B cell (primary cell): ENCODE results near the gene RHOH. TPM values are rescaled to one million over a fixed set of nuclear protein-coding genes. Genes with fewer than 3 reads are reported as not detected.

Experiments used
- ATAC-seq: fragments of 200-7000 bp; cut with Tn5 transposase; one replicate; pipeline ENCODE4 v1.10.0; 2021; ENCODE audit warnings: low read depth, mild to moderate bottlenecking, moderate number of reproducible peaks, moderate library complexity
- CTCF ChIA-PET: fragments of 350-600 bp; sonication (Branson Sonifier 250); formaldehyde crosslinking; loops from one replicate; lab custom pipeline; 2021; ENCODE audit warnings: antibody characterized with exemption, inconsistent platforms; lab: Charles Lee
- POLR2A ChIA-PET: fragments of 350-600 bp; sonication (Branson Sonifier 250); formaldehyde crosslinking; loops from one replicate; lab custom pipeline; 2021; ENCODE audit warnings: antibody characterized with exemption; lab: Charles Lee
- DNase-seq: peaks from one replicate; pipeline ENCODE4 v3.0.0; 2013
- H2AFZ ChIP-seq: 2 replicates; pipeline ENCODE4 v1.6.1; 2012; ENCODE audit warnings: mild to moderate bottlenecking, low read depth, low read length; ENCODE audit not compliant: insufficient read depth, poor library complexity, severe bottlenecking
- H3K27ac ChIP-seq, 2 donors: 1 replicate in 1 of 2; 2 replicates in 1 of 2; pipeline ENCODE4 v1.5.1; 2012 to 2013; ENCODE audit warnings: low read length in 2 of 2, mild to moderate bottlenecking in 2 of 2, moderate library complexity in 1 of 2
- H3K27me3 ChIP-seq, 4 experiments: fragments of 200-600 bp in 1 of 4; sonication (generic) in 1 of 4; replicated peaks in 1 of 4; 1 replicate in 2 of 4; 2 replicates in 2 of 4; pipeline versions ENCODE4 v1.6.1 to v1.7.0; 2013 to 2016; ENCODE audit warnings: low read length in 3 of 4, mild to moderate bottlenecking in 2 of 4, mixed read lengths in 1 of 4, moderate library complexity in 1 of 4; ENCODE audit not compliant: insufficient read depth in 4 of 4, control insufficient read depth in 3 of 4; ENCODE audit errors: control extremely low read depth in 1 of 4
- H3K36me3 ChIP-seq, 2 experiments: replicated peaks in 1 of 2; 1 replicate in 1 of 2; 2 replicates in 1 of 2; pipeline versions ENCODE4 v1.6.1 to v1.7.1; 2013; ENCODE audit warnings: low read length in 1 of 2; ENCODE audit not compliant: insufficient read depth in 2 of 2, control insufficient read depth in 1 of 2; ENCODE audit errors: control extremely low read depth in 1 of 2, extremely low read depth in 1 of 2
- H3K4me1 ChIP-seq, 2 donors: fragments of 200-600 bp in 1 of 2; sonication (generic) in 1 of 2; 1 replicate in 1 of 2; 2 replicates in 1 of 2; pipeline versions ENCODE4 v1.5.1 to v1.6.1; 2013 to 2017; ENCODE audit warnings: low read length in 2 of 2; ENCODE audit not compliant: control insufficient read depth in 2 of 2, insufficient read depth in 2 of 2
- H3K4me2 ChIP-seq: replicated peaks from 2 replicates; pipeline ENCODE3; 2012; ENCODE audit warnings: mild to moderate bottlenecking, low read depth, low read length; ENCODE audit not compliant: poor library complexity, severe bottlenecking
- H3K4me3 ChIP-seq, 5 experiments: fragments of 200-600 bp in 1 of 5; sonication (generic) in 1 of 5; 1 replicate in 3 of 5; 2 replicates in 2 of 5; pipeline versions ENCODE4 v1.5.1 to v1.7.0; 2011 to 2016; ENCODE audit warnings: low read length in 4 of 5, mild to moderate bottlenecking in 4 of 5, low read depth in 2 of 5, control low read depth in 1 of 5, moderate library complexity in 1 of 5; ENCODE audit not compliant: insufficient read depth in 1 of 5; ENCODE audit errors: control extremely low read depth in 1 of 5, extremely low read depth in 1 of 5
- H3K79me2 ChIP-seq: fragments of 200-600 bp; sonication (generic); one replicate; pipeline ENCODE4 v1.6.0; 2016; ENCODE audit warnings: low read length; ENCODE audit not compliant: control insufficient read depth, insufficient read depth
- H3K9ac ChIP-seq: fragments of 200-600 bp; sonication (generic); 2 replicates; pipeline ENCODE4 v1.6.1; 2017; ENCODE audit warnings: mild to moderate bottlenecking, low read length, moderate library complexity
- H3K9me3 ChIP-seq, 3 donors: one replicate each; pipeline versions ENCODE4 v1.6.1 to v1.7.1; 2013; ENCODE audit warnings: low read length in 2 of 3; ENCODE audit not compliant: control insufficient read depth in 2 of 3, insufficient read depth in 1 of 3; ENCODE audit errors: control extremely low read depth in 1 of 3
- H4K20me1 ChIP-seq: 2 replicates; pipeline ENCODE4 v1.6.0; 2012; ENCODE audit warnings: mild to moderate bottlenecking, low read length; ENCODE audit not compliant: insufficient read depth, control insufficient read depth, poor library complexity, severe bottlenecking
- H3K27ac Mint-ChIP-seq: one replicate; pipeline ENCODE4 v1.8.0; 2021; ENCODE audit warnings: mixed read lengths
- H3K27me3 Mint-ChIP-seq: one replicate; pipeline ENCODE4 v1.8.0; 2021; ENCODE audit warnings: mixed read lengths
- H3K4me1 Mint-ChIP-seq: one replicate; pipeline ENCODE4 v1.8.0; 2021; ENCODE audit warnings: mixed read lengths
- H3K4me3 Mint-ChIP-seq: one replicate; pipeline ENCODE4 v1.8.0; 2021; ENCODE audit warnings: mixed read lengths
- H3K9me3 Mint-ChIP-seq: one replicate; pipeline ENCODE4 v1.8.0; 2022; ENCODE audit warnings: mixed read lengths; ENCODE audit not compliant: insufficient read depth
- CTCF ChIP-seq: fragments of 200-600 bp; IDR thresholded peaks from one replicate; pipeline ENCODE4 v1.8.0; 2022; ENCODE audit warnings: antibody characterized with exemption, mild to moderate bottlenecking
- EZH2 ChIP-seq: IDR thresholded peaks from 2 replicates; pipeline ENCODE4 v1.6.1; 2012; ENCODE audit warnings: borderline replicate concordance, low read depth, mild to moderate bottlenecking, moderate library complexity, low read length; ENCODE audit not compliant: insufficient read depth, poor library complexity, severe bottlenecking
- WGBS: methylation state at CpG from one replicate; pipeline ENCODE4 v1.1.5; 2013; ENCODE audit warnings: missing lambda C conversion rate; ENCODE audit not compliant: insufficient coverage; 5-methylcytosine and 5-hydroxymethylcytosine counted together
- intact Hi-C: fragments of 100-400 bp; cut with micrococcal nuclease; formaldehyde crosslinking; loops from one replicate; pipeline ENCODE4 v1.10.0; 2022
- polyA plus RNA-seq: library from polyadenylated mRNA; depleted of rRNA; stranded (reverse); fragments of >200 nt; gene quantifications from 2 replicates; pipeline ENCODE4 v1.2.3, GENCODE V29; 2012
- total RNA-seq, 2 donors: library from RNA; stranded (reverse); fragments of 120-200 nt in 1 of 2; gene quantifications; 1 replicate in 1 of 2; 2 replicates in 1 of 2; pipeline versions ENCODE4 v1.2.3 to v1.2.4, GENCODE V29; 2013 to 2022

RHOH gene
- total and polyA plus RNA-seq, 2 donors (not counting 1 experiment from before 2014, with no cell fraction given) = 118 to 209 TPM

DNA sequence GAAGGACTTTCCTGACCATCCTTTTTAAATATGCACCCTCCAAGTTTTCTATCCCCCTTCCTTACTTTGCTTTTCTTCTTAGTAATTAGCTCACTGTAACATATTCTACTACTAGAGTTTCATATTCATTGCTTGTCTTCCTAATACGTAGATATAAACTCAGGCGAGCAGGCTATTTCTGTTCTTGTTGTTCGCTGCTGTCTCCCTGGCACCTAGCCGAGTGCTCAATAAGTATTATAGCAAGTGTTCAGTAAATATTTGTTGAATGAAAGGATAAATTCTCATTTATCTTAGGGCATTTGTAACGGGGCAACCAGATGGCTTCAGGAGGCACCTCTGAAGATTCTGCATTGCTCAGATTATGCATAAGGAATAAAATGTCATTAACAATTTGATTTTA lies 6.8 kb upstream of the RHOH start:
- H2AFZ ChIP-seq = no peak overlapping the region
- CTCF ChIA-PET = interaction anchor here (1.5 to 9.3 kb wide), 6 partner anchors 10 to 127 kb away, joined by 4 to 93 read pairs (median 14); no protein-coding TSS in a partner anchor
- H3K27me3 Mint-ChIP-seq = no peaks in the 10 kb centered on the region
- peaks cover 64 to 88% of the 10 kb centered on the region in 2 donors for H3K4me1 ChIP-seq
- ATAC-seq (no peak), DNase-seq (no peak)
- H3K27ac Mint-ChIP-seq = peak overlapping the region; percentile 73
- H3K27me3 ChIP-seq = no peaks in the 10 kb centered on the region
- POLR2A ChIA-PET = interaction anchor here (0.7 kb wide), 1 partner anchor 506 kb away, joined by 4 read pairs; no protein-coding TSS in a partner anchor
- H3K79me2 ChIP-seq = peaks cover 83% of the 10 kb centered on the region
- H3K9me3 ChIP-seq = no peaks in the 10 kb centered on the region
- no peak for TF ChIP-seq EZH2
- TF ChIP-seq CTCF = no peak
- peaks cover 82% of the 10 kb centered on the region for H3K4me1 Mint-ChIP-seq
- H3K9ac ChIP-seq = no peak overlapping the region
- H3K4me3 ChIP-seq = no peak overlapping the region
- no peaks in the 10 kb centered on the region for H3K9me3 Mint-ChIP-seq
- H3K36me3 ChIP-seq = no peaks in the 10 kb centered on the region
- no peak overlapping the region for H3K27ac ChIP-seq
- intact Hi-C loops = loop anchor here (10.0 kb wide), 3 partner anchors 565 to 1525 kb away; partner anchors contain the start of gene KLF3
- H3K4me3 Mint-ChIP-seq = peak overlapping the region; percentile 83
- WGBS = no CpG with 5 or more reads among the region's 5 CpGs
- peak overlapping the region; percentile 83 for H3K4me2 ChIP-seq
- H4K20me1 ChIP-seq = no peaks in the 10 kb centered on the region

GRCh38 chr4:40190465-40190864 lies 6.4 kb upstream of the RHOH start:
- H3K4me3 Mint-ChIP-seq = peak overlapping the region; percentile 83
- H3K4me1 Mint-ChIP-seq = peaks cover 86% of the 10 kb centered on the region
- no peaks in the 10 kb centered on the region for H3K9me3 Mint-ChIP-seq
- H3K27me3 Mint-ChIP-seq = no peaks in the 10 kb centered on the region
- H3K9ac ChIP-seq = peak overlapping the region; percentile 7
- TF ChIP-seq CTCF (no peak), EZH2 (no peak)
- no peaks in the 10 kb centered on the region for H3K27me3 ChIP-seq
- H3K9me3 ChIP-seq = no peaks in the 10 kb centered on the region
- ATAC-seq (no peak), DNase-seq (no peak)
- peak overlapping the region; percentile 73 for H3K27ac Mint-ChIP-seq
- H3K36me3 ChIP-seq = no peaks in the 10 kb centered on the region
- peak overlapping the region; percentile 56 for H2AFZ ChIP-seq
- ChIA-PET CTCF (interaction anchor here (1.6 to 8.2 kb wide), 4 partner anchors 8 to 126 kb away, joined by 4 to 50 read pairs (median 14); no protein-coding TSS in a partner anchor), POLR2A (interaction anchor here (0.7 kb wide), 1 partner anchor 506 kb away, joined by 4 read pairs; no protein-coding TSS in a partner anchor)
- WGBS = no CpG with 5 or more reads among the region's 5 CpGs
- H3K4me3 ChIP-seq = peak overlapping the region in 2 of 5 experiments; percentile 11 to 23
- peaks cover 87% of the 10 kb centered on the region for H3K79me2 ChIP-seq
- intact Hi-C loops = loop anchor here (10.0 kb wide), 3 partner anchors 566 to 1526 kb away; partner anchors contain the start of gene KLF3
- peaks cover 67 to 91% of the 10 kb centered on the region in 2 donors for H3K4me1 ChIP-seq
- H3K27ac ChIP-seq = no peak overlapping the region
- no peaks in the 10 kb centered on the region for H4K20me1 ChIP-seq
- peak overlapping the region; percentile 83 for H3K4me2 ChIP-seq
